B cell (primary cell): Measurements from ENCODE around the gene TIGD7. TPM values are rescaled to one million over a fixed set of nuclear protein-coding genes. Genes with fewer than 3 reads are reported as not detected.

Source experiments
- ATAC-seq: fragments of 200-7000 bp; cut with Tn5 transposase; one replicate; pipeline ENCODE4 v1.10.0; 2021; ENCODE audit warnings: low read depth, mild to moderate bottlenecking, moderate number of reproducible peaks, moderate library complexity
- CTCF ChIA-PET: fragments of 350-600 bp; sonication (Branson Sonifier 250); formaldehyde crosslinking; loops from one replicate; lab custom pipeline; 2021; ENCODE audit warnings: antibody characterized with exemption, inconsistent platforms; lab: Charles Lee
- POLR2A ChIA-PET: fragments of 350-600 bp; sonication (Branson Sonifier 250); formaldehyde crosslinking; loops from one replicate; lab custom pipeline; 2021; ENCODE audit warnings: antibody characterized with exemption; lab: Charles Lee
- DNase-seq: peaks from one replicate; pipeline ENCODE4 v3.0.0; 2013
- H2AFZ ChIP-seq: 2 replicates; pipeline ENCODE4 v1.6.1; 2012; ENCODE audit warnings: mild to moderate bottlenecking, low read depth, low read length; ENCODE audit not compliant: insufficient read depth, poor library complexity, severe bottlenecking
- H3K27ac ChIP-seq, 2 donors: 1 replicate in 1 of 2; 2 replicates in 1 of 2; pipeline ENCODE4 v1.5.1; 2012 to 2013; ENCODE audit warnings: low read length in 2 of 2, mild to moderate bottlenecking in 2 of 2, moderate library complexity in 1 of 2
- H3K27me3 ChIP-seq, 4 experiments: fragments of 200-600 bp in 1 of 4; sonication (generic) in 1 of 4; replicated peaks in 1 of 4; 1 replicate in 2 of 4; 2 replicates in 2 of 4; pipeline versions ENCODE4 v1.6.1 to v1.7.0; 2013 to 2016; ENCODE audit warnings: low read length in 3 of 4, mild to moderate bottlenecking in 2 of 4, mixed read lengths in 1 of 4, moderate library complexity in 1 of 4; ENCODE audit not compliant: insufficient read depth in 4 of 4, control insufficient read depth in 3 of 4; ENCODE audit errors: control extremely low read depth in 1 of 4
- H3K36me3 ChIP-seq, 2 experiments: replicated peaks in 1 of 2; 1 replicate in 1 of 2; 2 replicates in 1 of 2; pipeline versions ENCODE4 v1.6.1 to v1.7.1; 2013; ENCODE audit warnings: low read length in 1 of 2; ENCODE audit not compliant: insufficient read depth in 2 of 2, control insufficient read depth in 1 of 2; ENCODE audit errors: control extremely low read depth in 1 of 2, extremely low read depth in 1 of 2
- H3K4me1 ChIP-seq, 2 donors: fragments of 200-600 bp in 1 of 2; sonication (generic) in 1 of 2; 1 replicate in 1 of 2; 2 replicates in 1 of 2; pipeline versions ENCODE4 v1.5.1 to v1.6.1; 2013 to 2017; ENCODE audit warnings: low read length in 2 of 2; ENCODE audit not compliant: control insufficient read depth in 2 of 2, insufficient read depth in 2 of 2
- H3K4me2 ChIP-seq: replicated peaks from 2 replicates; pipeline ENCODE3; 2012; ENCODE audit warnings: mild to moderate bottlenecking, low read depth, low read length; ENCODE audit not compliant: poor library complexity, severe bottlenecking
- H3K4me3 ChIP-seq, 5 experiments: fragments of 200-600 bp in 1 of 5; sonication (generic) in 1 of 5; 1 replicate in 3 of 5; 2 replicates in 2 of 5; pipeline versions ENCODE4 v1.5.1 to v1.7.0; 2011 to 2016; ENCODE audit warnings: low read length in 4 of 5, mild to moderate bottlenecking in 4 of 5, low read depth in 2 of 5, control low read depth in 1 of 5, moderate library complexity in 1 of 5; ENCODE audit not compliant: insufficient read depth in 1 of 5; ENCODE audit errors: control extremely low read depth in 1 of 5, extremely low read depth in 1 of 5
- H3K79me2 ChIP-seq: fragments of 200-600 bp; sonication (generic); one replicate; pipeline ENCODE4 v1.6.0; 2016; ENCODE audit warnings: low read length; ENCODE audit not compliant: control insufficient read depth, insufficient read depth
- H3K9ac ChIP-seq: fragments of 200-600 bp; sonication (generic); 2 replicates; pipeline ENCODE4 v1.6.1; 2017; ENCODE audit warnings: mild to moderate bottlenecking, low read length, moderate library complexity
- H3K9me3 ChIP-seq, 3 donors: one replicate each; pipeline versions ENCODE4 v1.6.1 to v1.7.1; 2013; ENCODE audit warnings: low read length in 2 of 3; ENCODE audit not compliant: control insufficient read depth in 2 of 3, insufficient read depth in 1 of 3; ENCODE audit errors: control extremely low read depth in 1 of 3
- H4K20me1 ChIP-seq: 2 replicates; pipeline ENCODE4 v1.6.0; 2012; ENCODE audit warnings: mild to moderate bottlenecking, low read length; ENCODE audit not compliant: insufficient read depth, control insufficient read depth, poor library complexity, severe bottlenecking
- H3K27ac Mint-ChIP-seq: one replicate; pipeline ENCODE4 v1.8.0; 2021; ENCODE audit warnings: mixed read lengths
- H3K27me3 Mint-ChIP-seq: one replicate; pipeline ENCODE4 v1.8.0; 2021; ENCODE audit warnings: mixed read lengths
- H3K4me1 Mint-ChIP-seq: one replicate; pipeline ENCODE4 v1.8.0; 2021; ENCODE audit warnings: mixed read lengths
- H3K4me3 Mint-ChIP-seq: one replicate; pipeline ENCODE4 v1.8.0; 2021; ENCODE audit warnings: mixed read lengths
- H3K9me3 Mint-ChIP-seq: one replicate; pipeline ENCODE4 v1.8.0; 2022; ENCODE audit warnings: mixed read lengths; ENCODE audit not compliant: insufficient read depth
- CTCF ChIP-seq: fragments of 200-600 bp; IDR thresholded peaks from one replicate; pipeline ENCODE4 v1.8.0; 2022; ENCODE audit warnings: antibody characterized with exemption, mild to moderate bottlenecking
- EZH2 ChIP-seq: IDR thresholded peaks from 2 replicates; pipeline ENCODE4 v1.6.1; 2012; ENCODE audit warnings: borderline replicate concordance, low read depth, mild to moderate bottlenecking, moderate library complexity, low read length; ENCODE audit not compliant: insufficient read depth, poor library complexity, severe bottlenecking
- whole genome bisulfite sequencing: methylation state at CpG from one replicate; pipeline ENCODE4 v1.1.5; 2013; ENCODE audit warnings: missing lambda C conversion rate; ENCODE audit not compliant: insufficient coverage; 5-methylcytosine and 5-hydroxymethylcytosine counted together
- intact Hi-C: fragments of 100-400 bp; cut with micrococcal nuclease; formaldehyde crosslinking; loops from one replicate; pipeline ENCODE4 v1.10.0; 2022
- polyA plus RNA-seq: library from polyadenylated mRNA; depleted of rRNA; stranded (reverse); fragments of >200 nt; gene quantifications from 2 replicates; pipeline ENCODE4 v1.2.3, GENCODE V29; 2012
- total RNA-seq, 2 donors: library from RNA; stranded (reverse); fragments of 120-200 nt in 1 of 2; gene quantifications; 1 replicate in 1 of 2; 2 replicates in 1 of 2; pipeline versions ENCODE4 v1.2.3 to v1.2.4, GENCODE V29; 2013 to 2022

TIGD7 gene
- total and polyA plus RNA-seq, 2 donors (not counting 1 experiment from before 2014, with no cell fraction given) = 3.1 to 15.7 TPM

- Histone ChIP-seq H3K4me1 (peaks cover 9 to 18% of the 10 kb centered on the region in 2 donors), H3K27me3 (no peaks in the 10 kb centered on the region), H3K36me3 (peaks cover 0 to 17% of the 10 kb centered on the region in 2 experiments), H2AFZ (peak overlapping the region; percentile 78), H3K9me3 (peaks cover 2 to 10% (median 2%) of the 10 kb centered on the region in 3 donors), H3K79me2 (peaks cover 29% of the 10 kb centered on the region), H4K20me1 (peaks cover 11% of the 10 kb centered on the region), H3K4me2 (peak overlapping the region; percentile 73), H3K27ac (peak overlapping the region; percentile 85 to 86), H3K9ac (peak overlapping the region; percentile 84), H3K4me3 (peak overlapping the region; percentile 75 to 84 (median 78))
- ATAC-seq (peak; percentile 86), DNase-seq (peak; percentile 97)
- TF ChIP-seq EZH2 (no peak), CTCF (peak; percentile 54)
- intact Hi-C loops = loop anchor here (1.0 to 10.0 kb wide), 7 partner anchors 19 to 1350 kb away; partner anchors contain the start of genes TIGD7, UBALD1, ZNF174 and ZNF200
- H3K4me3 Mint-ChIP-seq = peak overlapping the region; percentile 92
- peaks cover 28% of the 10 kb centered on the region for H3K4me1 Mint-ChIP-seq
- H3K27me3 Mint-ChIP-seq = no peaks in the 10 kb centered on the region
- WGBS = 0% methylated on average over 75 of the region's 77 CpGs
- CTCF ChIA-PET = interaction anchor here (0.6 to 3.5 kb wide), 4 partner anchors 19 to 193 kb away, joined by 3 to 17 read pairs (median 3); partner anchors contain the start of gene ZNF263
- peak overlapping the region; percentile 95 for H3K27ac Mint-ChIP-seq
- POLR2A ChIA-PET = interaction anchor here (0.6 to 2.0 kb wide), 8 partner anchors 10 to 193 kb away, joined by 3 to 16 read pairs (median 5); partner anchors contain the start of genes ZNF174, ZNF263 and ZSCAN32
- H3K9me3 Mint-ChIP-seq = no peaks in the 10 kb centered on the region
Observed at GRCh38 chr16:3264137-3265036, 40.8 kb downstream of the TIGD7 start.
